NCI-H2171 (cell line): Measurements from ENCODE around the gene GRM4.
A peak's percentile ranks its signal among the peaks of the same experiment; 100 is the strongest.

Experiments used
- DNase-seq: peaks from one replicate; lab custom pipeline; 2025; lab: John Stamatoyannopoulos, UW

Gene GRM4

DNA sequence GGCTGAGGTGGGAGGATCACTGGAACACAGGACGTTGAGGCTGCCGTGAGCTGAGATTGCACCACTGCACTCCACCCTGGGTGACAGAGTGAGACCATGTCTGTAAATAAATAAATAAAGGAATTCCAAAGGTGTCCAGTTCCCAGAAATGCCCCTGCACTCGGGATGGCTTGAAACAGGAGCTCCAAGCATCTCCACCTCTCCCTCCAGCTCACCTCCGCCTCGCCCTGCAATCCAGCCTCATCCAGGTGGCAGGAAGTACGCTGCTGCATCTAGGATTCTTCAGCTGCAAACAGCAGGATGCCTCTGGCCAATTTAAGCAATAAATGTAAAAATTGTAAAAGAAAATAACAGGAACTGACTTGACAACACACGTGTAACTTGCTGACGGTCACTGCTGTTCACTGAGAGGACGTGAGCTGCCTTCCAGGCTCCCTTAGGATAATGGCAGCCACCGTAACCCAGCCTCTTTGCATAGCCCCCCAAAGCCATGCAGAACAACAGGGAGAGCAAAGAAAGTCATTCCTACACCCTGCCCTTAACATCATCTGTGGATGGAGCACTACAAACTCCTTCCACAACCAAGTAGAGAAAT lies 11.4 kb upstream of the GRM4 start:
- no peak for DNase-seq

DNA sequence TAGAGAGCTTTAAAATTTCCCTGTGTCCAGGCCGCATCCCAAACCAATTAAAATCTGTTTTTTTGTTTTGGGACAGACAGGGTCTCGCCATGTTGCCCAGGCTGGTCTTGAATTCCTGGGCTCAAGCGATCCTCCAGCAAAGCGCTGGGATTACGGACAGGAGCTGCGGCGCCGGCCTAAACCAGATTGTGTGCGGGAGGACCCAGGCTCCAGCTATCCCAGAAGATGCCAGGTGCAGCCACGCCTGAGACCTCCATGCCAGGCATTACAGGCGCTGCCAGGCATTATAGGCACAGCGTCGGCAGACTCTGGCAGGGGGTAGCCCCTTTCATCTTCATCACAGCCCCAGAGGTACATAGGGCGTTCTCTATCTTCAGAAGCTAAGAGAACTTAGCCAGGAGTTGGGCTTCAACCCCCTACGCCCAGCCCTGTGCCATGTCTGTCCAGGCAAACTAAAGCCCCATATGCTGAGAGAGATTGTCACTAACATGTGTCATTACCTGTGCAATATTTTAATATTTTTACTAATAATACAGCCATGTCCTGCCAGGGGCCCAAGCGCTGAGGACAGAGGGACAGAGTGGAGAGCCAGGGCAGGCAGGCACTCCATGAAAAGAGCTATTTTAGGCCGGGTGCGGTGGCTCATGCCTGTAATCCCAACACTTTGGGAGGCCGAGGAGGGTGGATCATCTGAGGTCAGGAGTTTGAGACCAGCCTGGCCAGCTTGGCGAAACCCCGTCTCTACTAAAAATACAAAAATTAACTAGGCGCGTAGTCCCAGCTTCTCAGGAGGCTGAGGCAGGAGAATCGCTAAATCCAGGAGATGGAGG lies 9.8 kb upstream of the GRM4 start:
- no peak for DNase-seq

DNA sequence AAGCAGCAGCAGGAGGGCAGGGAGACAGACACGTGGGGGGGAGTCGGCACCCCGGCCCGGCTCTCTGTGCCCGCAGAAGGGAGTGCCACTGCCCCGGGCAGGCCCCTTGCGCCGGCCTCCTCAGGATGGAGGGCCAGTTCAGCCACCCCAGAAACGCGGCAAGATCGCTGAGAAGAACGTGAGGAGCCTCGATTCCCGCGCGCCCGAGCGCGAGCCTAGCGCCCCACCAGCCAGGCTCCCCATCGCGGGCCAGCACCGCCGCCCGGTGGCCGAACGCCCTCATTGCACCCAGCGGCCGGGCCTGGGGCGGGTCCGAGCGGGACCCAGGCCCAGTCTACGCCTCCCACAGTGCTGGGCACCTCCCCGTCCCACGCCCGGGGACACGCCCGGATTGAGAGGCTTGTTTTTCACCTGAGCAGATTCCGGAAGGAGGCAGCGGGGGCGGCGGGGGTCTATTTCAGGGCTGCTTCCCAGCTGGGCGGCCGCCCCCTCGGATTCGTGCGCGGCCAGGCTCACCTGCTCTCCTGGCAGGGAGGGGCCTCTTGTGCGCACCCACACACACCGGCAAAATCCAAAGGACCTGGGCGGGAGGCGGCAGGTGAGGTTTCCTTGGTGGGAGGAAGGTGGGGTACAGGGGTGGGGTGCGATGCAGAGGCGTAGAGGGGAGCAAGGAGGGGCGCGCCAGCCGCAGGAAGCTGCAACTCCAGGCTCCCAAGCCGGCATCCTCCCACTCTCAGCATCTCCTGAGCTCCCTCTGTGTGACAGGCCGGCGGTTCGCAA lies 9.0 kb upstream of the GRM4 start:
- DNase-seq, result peak; percentile 54

DNA sequence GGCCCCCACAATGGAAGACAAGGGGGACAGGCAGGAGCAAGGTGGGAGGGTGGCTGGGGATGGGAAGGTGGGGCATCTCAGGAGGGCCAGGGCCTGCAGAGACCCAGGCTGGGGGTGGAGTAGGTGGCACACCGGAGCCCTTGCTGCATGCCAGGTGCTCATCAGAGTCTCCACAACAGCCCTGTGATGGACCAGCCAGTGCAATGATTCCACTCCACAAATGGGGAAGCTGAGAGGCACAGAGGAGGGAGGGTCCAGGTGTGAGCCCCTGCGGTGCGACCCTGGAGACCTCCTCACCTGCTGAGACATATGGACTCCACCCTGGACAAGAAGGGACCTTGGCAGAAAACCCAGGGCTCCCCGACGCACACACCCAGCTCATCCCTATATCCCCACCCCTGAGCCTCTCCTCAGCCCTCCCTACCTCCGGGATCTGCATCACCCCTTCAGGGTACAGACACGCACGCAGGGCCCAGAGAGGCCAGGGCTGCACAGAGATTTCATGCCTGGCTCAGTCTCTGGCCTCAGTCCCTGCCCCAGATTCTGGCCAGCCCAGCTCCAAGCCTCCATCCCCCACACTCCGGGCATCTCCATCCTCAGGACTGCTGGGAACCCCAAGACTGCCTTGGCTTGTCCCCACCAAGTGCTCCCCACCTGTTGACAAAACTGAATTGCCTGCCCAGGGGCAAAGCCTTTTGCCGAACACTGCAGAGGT lies 7.1 kb upstream of the GRM4 start:
- no peak for DNase-seq

DNA sequence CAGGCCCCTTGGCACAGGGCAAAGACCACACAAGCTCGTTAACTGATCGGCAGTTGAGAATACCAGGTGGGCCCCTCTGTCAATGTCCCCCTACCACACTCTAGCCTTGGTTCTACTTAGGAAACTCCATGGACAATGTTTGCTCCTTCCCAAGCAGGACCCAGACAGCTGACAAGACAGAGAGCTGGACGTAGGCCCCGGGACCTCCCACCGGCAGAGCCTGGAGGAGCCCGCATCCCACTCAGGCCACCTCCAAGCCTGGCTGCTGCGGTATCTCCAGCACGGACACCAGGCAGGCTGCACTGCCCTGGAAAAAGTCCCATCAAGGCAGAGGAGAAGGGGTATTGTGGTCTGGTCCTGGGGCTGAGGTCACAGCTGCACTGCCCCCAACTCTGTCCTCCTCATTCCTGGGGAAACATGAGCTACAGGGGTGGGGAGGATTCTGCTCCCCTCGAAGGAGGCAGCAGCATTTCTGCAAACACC lies 6.2 kb upstream of the GRM4 start:
- no peak for DNase-seq

DNA sequence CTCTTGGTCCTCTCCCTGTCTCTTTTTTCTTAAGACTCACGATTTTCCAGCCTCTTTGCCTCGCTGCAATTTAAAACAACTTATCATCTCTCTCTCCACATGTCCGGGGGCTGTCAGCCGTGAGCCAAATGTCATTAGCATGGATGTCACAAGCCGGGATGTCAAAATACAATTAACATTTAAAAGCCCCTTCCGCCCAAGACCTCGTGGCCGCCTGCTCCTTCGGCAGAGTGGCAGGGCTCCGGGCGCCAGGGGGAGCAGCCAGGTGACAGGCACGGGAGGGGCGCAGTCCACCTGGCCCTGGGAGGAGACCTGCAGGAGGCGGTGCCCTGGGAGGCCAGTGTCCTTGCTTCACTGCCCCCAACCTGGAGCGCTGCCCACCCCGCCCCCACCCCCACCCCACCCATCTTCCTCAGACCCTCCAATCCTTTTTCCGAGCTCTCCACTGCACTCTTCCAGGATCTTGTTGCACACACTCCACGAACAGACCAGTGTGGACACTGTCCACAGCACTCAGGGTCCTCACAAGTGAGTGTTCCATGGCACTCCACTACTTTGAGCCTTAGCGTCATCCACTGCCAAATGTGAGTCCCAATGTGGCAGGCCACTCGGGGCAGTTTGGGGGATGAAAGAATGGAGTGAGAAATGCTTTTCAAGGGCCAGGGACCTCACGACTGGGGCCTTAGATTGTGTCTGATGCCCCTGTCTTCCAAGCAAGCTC lies 5.6 kb upstream of the GRM4 start:
- no peak for DNase-seq

DNA sequence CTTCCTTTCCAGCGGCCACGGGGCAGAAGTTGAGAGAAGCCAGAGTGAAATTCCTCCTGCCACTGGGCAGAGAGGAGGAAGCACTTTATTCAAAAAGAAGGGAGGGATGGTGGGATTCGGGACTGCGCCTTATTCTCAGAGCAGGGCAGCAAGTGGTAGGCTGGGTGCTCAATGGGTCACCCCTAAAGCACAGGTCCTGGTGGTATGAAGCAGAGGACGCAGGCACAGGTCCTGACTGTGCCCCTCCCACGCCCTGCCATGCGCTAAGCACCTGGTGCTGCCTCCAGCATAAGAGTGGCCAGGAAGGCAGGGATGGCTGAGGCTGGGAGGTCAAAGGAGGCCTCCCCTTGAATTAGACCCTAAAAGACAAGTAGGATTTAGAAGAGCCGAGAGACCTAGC lies 4.9 kb upstream of the GRM4 start:
- DNase-seq, result no peak

DNA sequence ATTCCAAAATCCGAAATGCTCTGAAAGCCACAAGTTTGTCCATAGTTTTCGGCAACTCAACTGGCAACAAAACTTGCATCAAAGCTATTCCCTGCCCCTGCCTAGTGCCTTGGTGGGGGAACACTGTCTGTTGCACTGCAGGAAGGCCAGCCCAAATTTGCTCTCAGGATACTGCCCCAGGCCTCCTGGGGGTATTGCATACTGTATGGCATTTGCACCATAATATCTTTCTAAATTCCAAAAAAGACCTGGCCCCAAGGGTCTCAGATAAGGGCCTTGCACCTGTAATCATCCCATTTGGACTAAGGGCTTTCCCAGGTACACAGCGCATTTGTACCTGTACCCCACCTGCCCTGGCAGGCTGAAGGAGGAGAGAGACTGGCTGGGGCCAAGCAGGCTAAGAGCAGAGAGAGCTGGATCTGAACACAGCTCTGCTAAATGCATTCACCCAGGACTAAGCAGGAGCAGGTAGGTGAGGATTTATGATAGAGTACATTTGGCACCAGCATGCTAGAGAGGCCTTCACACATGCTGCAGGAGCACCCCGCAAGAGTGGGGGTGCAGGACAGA lies 4.0 kb upstream of the GRM4 start:
- no peak for DNase-seq

DNA sequence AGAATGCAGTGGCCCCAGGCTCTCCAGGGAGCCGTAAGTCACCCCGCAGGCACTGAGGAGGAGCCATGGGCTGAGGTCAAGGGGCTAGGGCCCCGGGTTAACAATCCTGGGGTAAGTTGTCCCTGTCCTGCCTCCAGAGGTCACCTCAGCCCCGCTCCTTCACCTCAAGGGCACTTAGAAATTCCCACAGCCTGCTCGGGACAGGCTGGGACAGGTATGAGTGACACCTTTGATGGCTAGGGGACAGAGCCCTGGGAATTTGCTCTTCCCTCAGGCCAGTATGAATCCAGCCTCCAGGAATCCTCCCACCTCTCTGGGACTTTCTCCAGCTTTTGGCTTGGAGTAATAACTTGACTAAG lies 3.5 kb upstream of the GRM4 start:
- no peak for DNase-seq

DNA sequence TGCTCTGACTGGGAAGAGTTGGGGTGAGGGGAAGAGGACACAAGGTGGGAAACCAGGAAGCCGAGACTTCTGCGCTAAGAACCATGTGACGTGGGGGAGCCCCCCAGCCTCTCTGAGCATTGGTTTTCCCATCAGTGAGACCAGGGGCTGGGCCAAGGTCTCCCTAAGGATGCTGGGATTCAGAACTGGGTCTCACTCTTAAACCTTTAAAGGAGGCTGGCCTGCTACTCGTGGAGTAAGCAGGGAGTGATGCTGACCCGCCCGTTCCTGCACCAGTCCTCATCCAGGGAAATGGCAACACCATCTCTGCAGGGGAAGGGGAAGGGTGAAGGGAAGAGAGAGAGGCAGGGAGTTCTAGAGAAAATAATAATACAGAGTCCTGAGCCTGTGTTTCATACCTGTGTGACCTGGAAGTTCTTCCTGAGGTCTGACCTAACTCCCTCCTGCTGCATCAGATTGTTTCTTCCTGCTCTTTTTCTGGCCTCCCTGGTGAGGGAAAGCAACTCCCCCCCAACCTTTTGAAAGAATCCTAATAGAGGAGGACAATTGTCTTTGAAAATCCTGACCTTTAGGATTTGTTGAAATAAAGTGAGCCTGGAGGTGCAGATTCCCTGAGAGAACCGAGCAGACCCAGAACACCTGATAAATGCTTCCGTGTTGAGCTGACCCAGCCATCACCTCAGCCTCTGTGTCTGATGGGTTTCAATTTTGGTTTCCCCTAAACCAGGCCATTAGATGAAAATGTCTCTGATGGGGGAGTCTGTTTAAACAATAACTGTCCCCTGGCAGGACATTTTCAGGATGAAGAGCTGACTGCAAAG lies 3.0 kb upstream of the GRM4 start:
- no peak for DNase-seq

DNA sequence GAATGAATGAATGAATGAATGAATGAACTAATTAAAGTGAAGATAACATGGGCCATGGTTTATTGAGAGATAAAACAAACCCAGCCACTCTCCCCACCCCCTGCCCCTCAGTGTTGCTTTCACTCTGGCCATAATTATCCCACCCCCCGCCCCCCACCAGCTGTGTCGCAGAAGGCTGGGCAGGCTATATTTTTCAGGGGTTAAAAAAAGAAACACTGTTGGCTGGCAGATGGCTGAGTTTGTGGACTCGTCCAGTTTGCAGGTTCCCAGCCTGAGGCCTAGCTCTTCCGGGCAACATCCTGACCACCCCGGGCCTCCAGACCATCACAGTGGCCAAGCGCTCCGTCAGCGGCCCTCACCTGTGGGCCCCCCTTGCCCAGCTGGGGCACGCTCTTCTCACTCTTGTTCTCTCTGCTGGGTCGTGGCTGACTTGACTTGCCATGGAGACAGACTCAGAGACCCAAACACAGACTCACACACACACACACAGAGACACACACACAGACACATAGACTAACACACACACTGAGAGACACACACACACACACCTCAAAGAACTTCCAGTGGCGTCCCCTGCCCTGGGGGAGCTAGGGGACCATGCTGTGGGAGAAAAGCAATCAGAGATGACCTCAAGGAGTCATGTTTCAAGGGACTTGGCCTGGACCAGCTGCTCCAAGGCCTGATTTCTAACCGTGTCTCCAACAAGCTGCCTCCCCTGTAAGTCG lies 2.2 kb upstream of the GRM4 start:
- DNase-seq, result no peak

DNA sequence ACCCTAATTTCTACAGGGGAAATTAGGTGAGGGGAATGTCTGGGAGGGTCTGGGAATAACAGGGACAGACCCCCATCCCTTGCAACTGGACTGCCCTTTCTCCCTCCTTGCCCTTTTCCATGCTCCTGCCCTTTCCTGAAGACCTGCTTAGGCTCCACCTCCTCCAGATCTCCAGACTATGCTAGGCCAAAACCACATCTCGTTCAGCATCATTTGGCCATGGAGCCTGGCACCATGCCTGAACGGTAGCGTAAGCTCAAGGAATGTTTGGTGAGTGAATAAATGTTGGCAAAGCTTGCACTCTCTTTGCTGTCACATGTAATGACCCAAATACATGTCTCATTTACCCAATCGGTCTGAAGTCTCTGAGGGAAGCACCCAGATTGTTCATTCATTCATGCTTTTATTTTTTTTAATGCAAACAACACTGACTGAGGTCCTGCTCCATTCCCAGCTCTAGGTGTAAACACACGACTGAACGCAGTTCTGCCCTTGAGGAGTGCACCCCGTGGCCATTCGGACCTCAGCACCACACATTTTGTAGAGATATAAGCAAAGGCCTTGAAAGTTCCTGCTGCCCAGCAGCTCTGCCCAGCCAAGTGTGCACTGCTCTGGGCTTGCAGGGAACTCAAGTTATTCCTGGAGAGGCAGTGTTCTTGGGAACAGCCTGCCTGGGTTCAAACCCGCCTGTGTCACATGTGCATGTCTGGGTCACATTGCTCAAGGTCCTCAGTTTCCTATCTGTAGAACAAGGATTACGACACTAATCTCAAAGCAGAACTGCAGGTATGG lies 1.1 kb upstream of the GRM4 start:
- DNase-seq, result no peak

DNA sequence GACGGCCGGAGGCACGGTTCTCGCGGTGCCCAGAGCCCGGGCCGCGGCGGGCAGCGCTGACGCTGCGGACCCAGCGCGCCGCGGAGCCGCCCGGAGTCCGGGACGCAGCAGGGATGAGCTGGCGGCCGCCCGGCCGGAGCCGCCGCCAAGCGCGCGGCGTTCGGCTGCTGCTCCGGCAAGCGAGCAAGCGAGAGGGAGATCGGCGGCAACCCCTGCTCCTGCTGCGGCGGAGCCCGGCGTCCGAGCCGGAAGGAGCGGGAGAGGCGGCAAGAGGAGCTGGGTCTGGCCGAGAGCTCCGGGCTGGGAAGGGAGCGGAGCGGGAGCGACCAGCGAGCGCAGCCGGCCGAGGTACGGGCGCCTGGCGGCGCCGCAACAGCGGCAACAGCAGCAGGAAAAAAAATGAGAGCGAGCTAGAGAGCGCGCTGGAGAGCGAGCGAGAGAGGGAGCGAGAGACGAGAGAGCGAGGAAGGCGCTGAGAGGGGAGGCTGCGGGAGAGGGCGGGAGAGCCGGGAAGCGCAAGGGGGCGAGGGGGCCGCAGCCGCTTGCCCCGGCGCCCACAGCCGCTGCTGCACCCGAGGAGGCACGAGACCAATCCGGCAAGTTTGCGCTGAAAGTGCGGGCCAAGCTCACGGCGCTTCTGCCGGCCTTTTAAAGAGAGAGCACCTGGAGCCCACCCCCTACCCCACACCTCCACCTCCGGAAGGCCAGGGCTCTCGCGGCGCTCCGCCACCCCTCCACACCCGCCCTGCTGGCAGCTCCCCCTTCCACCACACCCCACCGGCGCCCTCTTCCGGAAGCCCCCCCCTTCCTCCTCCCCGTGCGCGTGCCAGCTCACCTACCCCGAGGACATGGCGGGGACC lies 496 bp downstream of the GRM4 start:
- peak; percentile 66 for DNase-seq

DNA sequence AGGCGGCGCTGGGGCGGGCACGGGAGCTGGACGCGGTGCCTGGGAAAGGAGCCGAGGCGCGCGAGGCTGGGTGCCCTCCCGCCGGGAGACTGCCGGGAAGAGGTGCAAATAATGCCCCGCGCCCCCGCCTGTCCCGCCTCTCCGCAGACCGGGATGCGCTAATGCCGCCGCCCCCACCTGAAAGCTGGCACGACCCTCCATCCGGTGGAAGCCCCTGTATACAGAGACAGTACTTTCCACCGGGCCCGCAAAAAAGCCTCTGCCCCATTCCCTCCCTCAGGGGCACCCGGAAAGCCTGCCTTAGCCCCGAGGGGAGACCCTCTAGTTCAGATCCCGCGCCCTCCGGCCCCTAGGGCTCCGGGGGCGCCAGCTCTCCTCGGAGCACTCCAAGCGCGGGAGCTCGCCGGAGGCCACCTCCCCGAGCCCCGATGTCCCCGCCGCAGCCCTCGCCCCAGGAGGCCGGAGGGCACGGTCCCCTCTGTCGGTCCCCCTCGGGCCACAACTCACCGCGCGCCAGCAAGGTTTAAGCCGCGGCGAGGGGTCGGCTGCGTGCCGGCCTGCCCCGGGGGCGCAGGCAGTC lies 1.2 kb downstream of the GRM4 start:
- no peak for DNase-seq

DNA sequence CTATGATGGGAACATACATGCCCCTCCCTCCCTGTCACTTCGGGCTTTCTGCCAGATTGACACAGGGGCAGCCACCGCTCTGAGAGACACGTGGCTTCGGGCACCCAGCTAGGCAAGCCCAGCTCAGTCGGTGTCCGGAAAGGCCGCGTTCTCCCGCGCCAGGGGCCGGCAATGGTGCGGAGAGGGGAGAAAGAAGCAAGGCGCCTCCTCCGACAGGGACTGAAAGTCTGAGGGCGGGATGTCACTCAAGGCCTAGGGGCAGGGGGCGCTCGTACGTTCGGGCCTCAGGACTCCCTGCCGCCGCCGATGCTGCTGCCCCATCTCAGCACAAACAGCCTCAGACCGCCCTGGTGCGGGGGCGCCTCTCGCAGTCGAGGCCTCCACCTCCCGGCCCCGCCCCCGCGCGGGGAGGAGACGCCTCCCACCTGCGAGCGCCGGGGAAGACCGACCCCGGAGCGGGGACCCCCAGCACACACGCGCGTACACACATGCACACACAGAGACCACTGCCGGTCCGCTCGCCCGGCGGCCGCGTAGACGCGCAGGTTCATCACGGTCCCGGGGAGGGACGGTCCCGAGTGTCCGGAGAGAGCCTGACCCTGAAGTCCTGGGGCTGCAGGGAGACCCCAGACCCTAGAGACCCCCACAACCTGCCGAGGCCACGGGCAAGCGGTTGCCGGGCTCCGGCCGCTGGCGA lies 1.9 kb downstream of the GRM4 start:
- DNase-seq, result peak; percentile 84

DNA sequence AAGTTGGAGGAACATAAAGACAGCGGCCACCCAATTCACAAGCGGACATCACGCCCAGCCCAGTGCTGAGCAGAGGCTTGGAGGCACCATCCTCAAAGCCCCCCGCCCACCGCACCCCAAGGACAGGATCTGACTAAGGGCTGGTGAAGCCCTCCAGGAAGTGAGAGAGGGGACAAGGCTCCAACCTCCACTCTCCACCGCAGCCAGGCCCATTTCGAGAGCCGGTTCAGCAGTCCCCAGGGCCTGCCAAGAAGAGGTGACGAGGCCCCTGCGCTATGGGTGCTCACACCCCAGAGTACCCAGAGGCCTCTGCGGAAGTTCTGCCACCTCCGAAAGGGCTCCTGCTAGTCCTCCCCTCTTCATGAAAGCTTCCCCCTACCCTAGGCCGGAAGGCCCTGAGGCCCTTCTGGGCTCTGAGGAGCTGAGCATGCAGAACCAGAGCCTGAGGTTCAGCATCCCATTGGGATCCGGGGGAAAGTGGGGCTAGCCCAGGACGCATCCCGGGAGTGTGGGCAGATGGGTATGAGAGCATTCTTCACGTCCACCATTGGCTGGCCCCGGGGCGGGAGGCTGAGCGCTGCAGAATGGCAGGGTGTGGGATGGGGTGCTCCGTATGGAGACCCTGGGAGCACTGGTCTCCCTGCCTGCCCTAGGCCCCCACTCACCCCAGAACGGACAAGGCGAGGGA lies 2.5 kb downstream of the GRM4 start:
- no peak for DNase-seq
